Measurements from ENCODE around the gene RGS14. TPM values are rescaled to one million over a fixed set of nuclear protein-coding genes. Genes with fewer than 3 reads are reported as not detected.

Gene RGS14
- total RNA-seq, 4 donors from 2014 or later: 3.7 to 18.3 (median 11.9) TPM

GRCh38 chr5:177313561-177314259 is 44.0 kb upstream of the RGS14 start:
- DNase-seq (ENCODE audit: extremely low spot score): no peak
- H3K9me3 ChIP-seq: no peaks in the 10 kb centered on the region
- 95% methylated on average over 15 of the region's 15 CpGs for WGBS

GRCh38 chr5:177314376-177315342 is 43.1 kb upstream of the RGS14 start:
- H3K27ac ChIP-seq (replicated peaks in 1 of 4): no peak overlapping the region
- TF ChIP-seq POLR2AphosphoS5 (IDR thresholded peaks at IDR 0.05) (no peak), EP300 (IDR thresholded peaks at IDR 0.05) (no peak), CTCF (IDR thresholded peaks at IDR 0.05) (no peak), POLR2A (IDR thresholded peaks at IDR 0.05; ENCODE audit: low read depth) (no peak)
- H3K9me3 ChIP-seq: no peaks in the 10 kb centered on the region
- no peaks in the 10 kb centered on the region for H3K27me3 ChIP-seq
- no peak for DNase-seq (ENCODE audit: extremely low spot score)
- H3K4me1 ChIP-seq: peaks cover 20 to 36% (median 25%) of the 10 kb centered on the region in 4 donors
- intact Hi-C loops (cut with DNase I): loop anchor here (5.0 to 10.0 kb wide), 3 partner anchors 38 to 140 kb away; partner anchors contain the start of gene LMAN2
- peaks cover 0 to 8% (median 2%) of the 10 kb centered on the region in 4 donors for H3K36me3 ChIP-seq
- H3K4me3 ChIP-seq: no peak overlapping the region
- WGBS: 90% methylated on average over 10 of the region's 18 CpGs

More at GRCh38 chr5:177313561-177314259, 44.0 kb upstream of the RGS14 start:
- Histone ChIP-seq H3K4me3 (no peak overlapping the region), H3K27ac (replicated peaks in 1 of 4) (no peak overlapping the region), H3K27me3 (no peaks in the 10 kb centered on the region), H3K4me1 (peaks cover 20 to 41% (median 26%) of the 10 kb centered on the region in 4 donors), H3K36me3 (peaks cover 0 to 8% (median 2%) of the 10 kb centered on the region in 4 donors)
- TF ChIP-seq EP300 (IDR thresholded peaks at IDR 0.05) (no peak), POLR2AphosphoS5 (IDR thresholded peaks at IDR 0.05) (no peak), CTCF (IDR thresholded peaks at IDR 0.05) (no peak), POLR2A (IDR thresholded peaks at IDR 0.05; ENCODE audit: low read depth) (no peak)
- intact Hi-C loops (cut with DNase I): loop anchor here (10.0 kb wide), 1 partner anchor 141 kb away; no protein-coding TSS in a partner anchor

GRCh38 chr5:177315411-177315810 is 42.3 kb upstream of the RGS14 start:
- Histone ChIP-seq H3K27me3 (no peaks in the 10 kb centered on the region), H3K4me1 (peaks cover 20 to 31% (median 25%) of the 10 kb centered on the region in 4 donors), H3K4me3 (no peak overlapping the region), H3K27ac (replicated peaks in 1 of 4) (no peak overlapping the region), H3K36me3 (peaks cover 0 to 9% (median 4%) of the 10 kb centered on the region in 4 donors), H3K9me3 (no peaks in the 10 kb centered on the region)
- no peak for DNase-seq (ENCODE audit: extremely low spot score)
- 93% methylated on average over 6 of the region's 7 CpGs for WGBS
- intact Hi-C loops (cut with DNase I): loop anchor here (5.0 to 10.0 kb wide), 3 partner anchors 37 to 139 kb away; partner anchors contain the start of gene LMAN2
- TF ChIP-seq POLR2A (IDR thresholded peaks at IDR 0.05; ENCODE audit: low read depth) (no peak), EP300 (IDR thresholded peaks at IDR 0.05) (no peak), POLR2AphosphoS5 (IDR thresholded peaks at IDR 0.05) (no peak), CTCF (IDR thresholded peaks at IDR 0.05) (no peak)

GRCh38 chr5:177316005-177316404 is 41.7 kb upstream of the RGS14 start:
- DNase-seq (ENCODE audit: extremely low spot score): no peak
- H3K4me3 ChIP-seq: no peak overlapping the region
- peaks cover 0 to 12% (median 7%) of the 10 kb centered on the region in 4 donors for H3K36me3 ChIP-seq
- H3K27ac ChIP-seq (replicated peaks in 1 of 4): no peak overlapping the region
- WGBS: 97% methylated on average over 3 of the region's 3 CpGs
- H3K27me3 ChIP-seq: no peaks in the 10 kb centered on the region
- TF ChIP-seq POLR2A (IDR thresholded peaks at IDR 0.05; ENCODE audit: low read depth) (no peak), EP300 (IDR thresholded peaks at IDR 0.05) (no peak), POLR2AphosphoS5 (IDR thresholded peaks at IDR 0.05) (no peak), CTCF (IDR thresholded peaks at IDR 0.05) (no peak)
- peaks cover 19 to 25% (median 21%) of the 10 kb centered on the region in 4 donors for H3K4me1 ChIP-seq
- H3K9me3 ChIP-seq: no peaks in the 10 kb centered on the region
- intact Hi-C loops (cut with DNase I): loop anchor here (5.0 to 10.0 kb wide), 3 partner anchors 36 to 139 kb away; partner anchors contain the start of gene LMAN2
